CMK (cell line): Measurements from ENCODE around the gene CABLES2.
A peak's percentile ranks its signal among the peaks of the same experiment; 100 is the strongest.

Experiments
- DNase-seq: peaks from one replicate; pipeline ENCODE4 v3.0.0-alpha.2; 2010; ENCODE audit warnings: low read depth

Gene CABLES2

GRCh38 chr20:62407221-62407992 is at the start of gene CABLES2:
Gene CABLES2 (minus strand): TSS chr20:62407285. CDS start chr20:62407276, 9 bp downstream.
- peak; percentile 73 for DNase-seq

- no peak for DNase-seq
Observed at GRCh38 chr20:62455929-62456328, 48.8 kb upstream of the CABLES2 start.

GRCh38 chr20:62454904-62455636 is 48.0 kb upstream of the CABLES2 start:
- no peak for DNase-seq

- no peak for DNase-seq
Observed at GRCh38 chr20:62453186-62453808, 46.2 kb upstream of the CABLES2 start.

- DNase-seq: no peak
Observed at GRCh38 chr20:62452475-62453095, 45.5 kb upstream of the CABLES2 start.

GRCh38 chr20:62451970-62452369 is 44.9 kb upstream of the CABLES2 start:
- DNase-seq: no peak

- no peak for DNase-seq
Observed at GRCh38 chr20:62451156-62451767, 44.2 kb upstream of the CABLES2 start.

GRCh38 chr20:62449951-62450691 is 43.0 kb upstream of the CABLES2 start:
- no peak for DNase-seq

GRCh38 chr20:62448788-62449187 is 41.7 kb upstream of the CABLES2 start:
- DNase-seq: no peak

GRCh38 chr20:62448038-62448437 is 41.0 kb upstream of the CABLES2 start:
- no peak for DNase-seq

- no peak for DNase-seq
Observed at GRCh38 chr20:62446888-62447869, 40.1 kb upstream of the CABLES2 start.

- no peak for DNase-seq
Observed at GRCh38 chr20:62446481-62446880, 39.4 kb upstream of the CABLES2 start.

GRCh38 chr20:62445553-62446340 is 38.7 kb upstream of the CABLES2 start:
- DNase-seq: no peak

GRCh38 chr20:62444286-62444685 is 37.2 kb upstream of the CABLES2 start:
- DNase-seq: no peak

- no peak for DNase-seq
Observed at GRCh38 chr20:62441987-62442539, 35.0 kb upstream of the CABLES2 start.

- no peak for DNase-seq
Observed at GRCh38 chr20:62439218-62439617, 32.1 kb upstream of the CABLES2 start.

- DNase-seq: no peak
Observed at GRCh38 chr20:62437927-62438326, 30.8 kb upstream of the CABLES2 start.

GRCh38 chr20:62437496-62437895 is 30.4 kb upstream of the CABLES2 start:
- DNase-seq: no peak

- no peak for DNase-seq
Observed at GRCh38 chr20:62436692-62437091, 29.6 kb upstream of the CABLES2 start.
